ENCODE results near the gene ESR2.
"Not testable (repeated sequence)": the region's sequence is repeated elsewhere in the genome, so short reads cannot be mapped to it uniquely, and the experiment has no call there.

The ESR2 gene

GRCh38 chr14:64091217-64091616, 203.0 kb downstream of the ESR2 start:
- DNase-seq (ENCODE audit: low read depth in 3 of 3) = no peak

DNA sequence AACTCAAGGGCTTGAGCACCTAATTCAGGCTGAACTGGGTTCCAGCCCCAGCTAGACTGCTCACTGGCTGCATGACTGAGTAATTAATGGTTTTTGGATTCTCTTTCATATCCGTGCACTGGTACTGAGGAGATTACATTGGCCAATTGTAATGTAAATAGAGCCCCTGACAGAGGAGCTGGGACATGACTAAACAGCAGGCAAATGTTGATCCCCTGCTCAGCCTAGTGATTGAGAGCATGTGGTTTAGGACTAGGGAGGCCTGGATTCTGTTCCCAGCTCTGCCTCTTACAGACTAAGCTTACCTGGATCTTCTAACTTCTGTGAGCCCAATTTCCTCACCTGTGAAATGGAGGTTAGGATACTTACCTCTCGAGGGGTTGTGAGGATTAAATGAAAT, 204.3 kb downstream of the ESR2 start:
- no peak for DNase-seq (ENCODE audit: low read depth in 3 of 3)

DNA sequence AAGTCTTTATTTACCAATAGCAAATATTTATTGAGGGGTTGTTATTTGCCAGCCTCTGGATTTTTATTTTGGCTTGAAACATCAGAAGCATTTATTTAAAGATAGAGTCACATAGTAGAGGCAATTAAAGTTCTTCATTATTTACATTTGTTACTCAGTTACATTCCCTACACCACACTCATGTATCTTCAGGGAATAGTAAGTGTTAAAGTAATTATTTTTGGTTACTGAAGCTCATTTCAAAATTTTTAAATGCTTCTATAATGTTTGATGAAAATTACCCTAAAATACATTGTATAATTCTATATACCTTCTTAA, 205.6 kb downstream of the ESR2 start:
- no peak for DNase-seq (ENCODE audit: low read depth in 3 of 3)

GRCh38 chr14:64082837-64083236, 211.3 kb downstream of the ESR2 start:
- no peak for DNase-seq (ENCODE audit: low read depth in 3 of 3)

GRCh38 chr14:64081174-64081746, 212.9 kb downstream of the ESR2 start:
- no peak for DNase-seq (ENCODE audit: low read depth in 3 of 3)

DNA sequence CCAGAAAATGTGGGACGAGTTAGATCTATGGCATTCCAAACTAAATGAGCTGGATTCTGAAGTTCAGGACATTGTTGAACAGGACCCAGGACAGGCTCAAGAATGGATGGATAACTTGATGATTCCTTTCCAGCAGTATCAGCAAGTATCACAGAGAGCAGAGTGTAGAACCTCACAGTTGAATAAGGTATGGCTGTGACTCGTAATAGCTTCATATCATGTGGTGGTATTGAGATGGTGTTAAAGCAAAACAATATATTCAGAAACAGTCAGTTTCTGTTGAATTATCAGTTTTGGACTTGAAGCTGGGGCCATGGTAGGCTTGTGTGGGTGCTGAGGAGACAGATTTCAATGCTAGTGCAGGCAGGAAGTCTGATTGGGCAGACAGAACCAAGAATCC, 213.7 kb downstream of the ESR2 start:
- no peak for DNase-seq (ENCODE audit: low read depth in 3 of 3)

GRCh38 chr14:64075613-64076005, 218.6 kb downstream of the ESR2 start:
- DNase-seq (ENCODE audit: low read depth in 3 of 3) = no peak

- no peak for DNase-seq (ENCODE audit: low read depth in 3 of 3)
These were observed 219.1 kb downstream of the ESR2 start for GRCh38 chr14:64074961-64075612.

GRCh38 chr14:64069634-64070359, 224.4 kb downstream of the ESR2 start:
- DNase-seq (ENCODE audit: low read depth in 3 of 3) = no peak

DNA sequence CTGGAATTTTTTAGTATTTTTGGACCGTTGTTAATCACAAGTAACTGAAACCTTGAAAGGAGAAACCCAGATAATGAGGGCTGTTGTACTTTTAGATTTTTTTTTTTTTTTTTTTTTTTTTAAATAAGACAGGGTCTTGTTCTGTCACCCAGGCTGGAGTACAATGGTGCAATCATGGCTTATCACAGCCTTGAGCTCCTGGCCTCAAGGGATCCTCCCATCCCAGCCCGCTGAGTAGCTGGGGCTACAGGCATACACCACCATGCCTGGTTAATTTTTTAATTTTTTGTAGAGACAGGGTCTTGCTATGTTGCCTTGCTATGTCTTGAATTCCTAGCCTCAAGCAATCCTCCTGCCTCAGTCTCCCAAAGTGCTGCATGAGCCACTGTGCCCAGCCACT, 229.7 kb downstream of the ESR2 start:
- DNase-seq (ENCODE audit: low read depth in 3 of 3) = no peak

GRCh38 chr14:64062381-64063115, 231.6 kb downstream of the ESR2 start:
- DNase-seq (ENCODE audit: low read depth in 3 of 3) = no peak

- DNase-seq (ENCODE audit: low read depth in 3 of 3) = no peak
These were observed 232.5 kb downstream of the ESR2 start for GRCh38 chr14:64061706-64062105.

DNA sequence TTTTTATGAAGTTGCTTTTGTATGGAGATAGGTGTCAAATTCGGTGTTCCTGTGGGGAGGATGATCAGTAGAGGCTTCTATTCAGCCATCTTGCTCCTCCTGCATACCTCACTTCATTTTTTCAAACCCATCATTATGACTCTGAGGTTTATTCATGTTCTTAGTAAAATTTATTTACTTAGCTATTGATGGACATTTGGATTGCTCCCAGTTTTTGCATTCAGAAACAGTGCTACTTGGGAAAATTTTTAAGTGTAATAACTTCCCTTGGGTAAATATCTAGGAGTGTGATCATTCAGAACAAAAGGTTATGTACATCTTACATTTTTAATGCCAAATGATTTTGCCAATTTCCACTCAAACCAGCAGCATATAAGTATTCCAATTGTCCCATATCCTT, 233.1 kb downstream of the ESR2 start:
- no peak for DNase-seq (ENCODE audit: low read depth in 3 of 3)

- peak in 1 of 3 donors; percentile 8 for DNase-seq (ENCODE audit: low read depth in 3 of 3)
These were observed 233.5 kb downstream of the ESR2 start for GRCh38 chr14:64060648-64061096.

DNA sequence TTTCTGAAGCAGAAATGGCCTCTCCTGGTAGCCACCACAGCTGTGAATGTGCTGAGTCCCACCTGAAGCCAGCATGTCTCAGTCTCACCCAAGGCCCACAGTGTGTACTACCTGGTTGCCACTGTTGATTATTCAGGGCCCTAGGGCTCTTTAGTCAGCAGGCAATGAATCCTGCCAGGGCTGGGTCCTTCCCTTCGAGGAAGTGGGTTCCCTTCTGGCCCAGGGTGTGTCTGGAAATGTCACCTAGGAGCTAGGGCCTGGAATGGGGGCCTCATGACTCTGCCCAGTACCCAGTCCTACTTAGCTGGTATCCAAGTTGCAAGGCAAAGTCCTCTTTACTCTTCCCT, 234.0 kb downstream of the ESR2 start:
- no peak for DNase-seq (ENCODE audit: low read depth in 3 of 3)

GRCh38 chr14:64059454-64060198, 234.5 kb downstream of the ESR2 start:
- no peak for DNase-seq (ENCODE audit: low read depth in 3 of 3)

- no peak for DNase-seq (ENCODE audit: low read depth in 3 of 3)
These were observed 240.2 kb downstream of the ESR2 start for GRCh38 chr14:64053694-64054669.

DNA sequence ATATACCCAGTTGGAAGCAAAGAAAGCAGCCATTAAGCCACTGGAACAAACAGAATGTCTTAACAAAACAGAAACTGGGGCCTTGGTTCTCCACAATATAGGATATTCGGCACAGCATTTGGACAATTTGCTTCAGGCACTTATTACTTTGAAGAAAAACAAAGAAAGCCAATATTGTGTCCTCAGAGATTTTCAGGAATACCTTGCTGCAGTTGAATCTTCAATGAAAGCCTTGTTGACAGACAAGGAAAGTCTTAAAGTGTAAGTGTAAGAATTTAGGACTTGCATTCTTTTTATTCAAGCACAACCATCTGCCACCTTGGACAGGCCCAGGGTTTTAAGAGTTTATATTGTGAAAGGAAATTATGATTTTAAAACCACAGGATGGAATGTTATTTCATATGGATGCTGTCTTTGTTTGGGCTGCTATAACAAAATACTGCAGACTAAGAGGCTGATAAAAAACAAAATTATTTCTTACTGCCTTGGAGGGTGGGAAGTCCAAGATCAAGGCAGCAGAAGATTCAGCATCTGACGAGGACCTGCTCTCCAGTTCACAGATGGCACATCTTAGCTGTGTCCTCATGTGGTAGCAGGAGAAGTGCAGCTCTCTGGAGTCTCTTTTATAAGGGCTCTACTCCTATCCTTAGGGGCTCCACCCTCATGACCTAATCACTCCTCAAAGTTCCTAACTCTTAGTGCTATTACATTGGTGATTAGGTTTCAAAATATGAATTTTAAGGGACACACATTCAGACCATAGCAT, 244.4 kb downstream of the ESR2 start:
- DNase-seq (ENCODE audit: low read depth in 3 of 3) = no peak

DNA sequence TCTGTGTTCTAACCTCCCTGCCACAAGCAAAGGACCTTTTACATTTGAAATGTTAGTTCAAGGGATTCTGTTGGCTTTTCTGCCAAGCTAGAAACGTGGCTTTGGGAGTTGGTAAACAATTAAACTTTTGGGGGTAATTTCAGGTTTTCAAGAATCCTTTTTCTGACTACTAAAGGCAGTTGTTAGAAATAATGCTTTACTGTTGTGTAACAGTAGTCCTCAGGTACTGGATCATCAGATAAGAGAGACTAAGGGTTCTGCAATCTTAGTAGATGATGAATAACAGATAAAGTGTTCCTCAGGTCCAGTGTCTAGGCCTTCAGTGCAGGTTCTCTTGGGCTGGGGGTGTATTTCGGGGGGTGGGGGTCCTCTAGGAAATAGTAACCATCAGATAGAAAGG, 249.1 kb downstream of the ESR2 start:
- no peak for DNase-seq (ENCODE audit: low read depth in 3 of 3)

DNA sequence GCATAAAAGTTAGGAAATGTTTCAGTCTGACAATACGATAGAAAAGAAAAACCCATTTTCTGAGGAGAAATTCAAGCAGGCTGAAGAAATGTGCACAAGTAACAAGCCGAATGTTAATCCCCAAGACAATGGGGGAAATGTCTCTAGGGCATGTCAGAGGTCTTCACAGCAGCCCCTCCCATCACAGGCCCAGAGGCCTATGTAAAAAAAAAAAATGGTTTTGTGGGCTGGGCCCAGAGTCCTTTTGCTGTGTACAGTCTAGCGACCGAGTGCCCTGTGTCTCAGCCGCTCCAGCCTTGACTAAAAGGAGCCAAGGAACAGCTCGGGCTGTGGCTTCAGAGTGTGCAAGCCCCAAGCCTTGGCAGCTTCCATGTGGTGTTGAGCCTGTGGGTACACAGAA, 250.9 kb downstream of the ESR2 start:
- not testable (repeated sequence) for DNase-seq (ENCODE audit: low read depth in 3 of 3)
